Myocyte (in vitro differentiated cells): ENCODE results near the gene WFS1. TPM values are rescaled to one million over a fixed set of nuclear protein-coding genes. Genes with fewer than 3 reads are reported as not detected.
A peak's percentile ranks its signal among the peaks of the same experiment; 100 is the strongest.

Experiments used
- DNase-seq: peaks from one replicate; pipeline ENCODE4 v3.0.0-alpha.2; 2012; ENCODE audit warnings: low read depth
- total RNA-seq: library from RNA; depleted of rRNA; stranded (reverse); fragments of >200 nt; gene quantifications from 2 replicates; pipeline ENCODE4 v1.2.3, GENCODE V29; 2014

WFS1 gene
- total RNA-seq, 1 donor from 2014 or later, result 21.7 TPM

DNA sequence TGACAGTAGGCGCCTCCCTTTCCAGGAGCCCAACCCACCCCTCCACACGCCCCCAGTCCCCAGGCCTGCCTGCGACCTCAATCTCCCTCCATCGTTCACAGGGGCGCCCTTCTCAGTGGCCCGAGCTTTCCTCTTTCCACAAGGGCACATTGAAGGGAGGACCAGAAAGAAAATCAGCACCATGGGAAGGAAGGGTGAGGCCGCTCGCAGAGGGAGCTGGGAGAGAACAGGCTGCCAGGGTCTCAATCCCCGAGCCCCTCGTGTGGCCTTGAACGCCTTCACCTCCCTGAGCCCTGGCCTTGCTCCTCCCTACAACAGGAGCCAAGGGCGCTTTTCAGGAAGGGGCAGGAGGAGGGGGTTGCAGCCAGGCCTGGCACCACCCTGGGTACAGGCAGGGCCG, 66.5 kb downstream of the WFS1 start:
- no peak for DNase-seq

DNA sequence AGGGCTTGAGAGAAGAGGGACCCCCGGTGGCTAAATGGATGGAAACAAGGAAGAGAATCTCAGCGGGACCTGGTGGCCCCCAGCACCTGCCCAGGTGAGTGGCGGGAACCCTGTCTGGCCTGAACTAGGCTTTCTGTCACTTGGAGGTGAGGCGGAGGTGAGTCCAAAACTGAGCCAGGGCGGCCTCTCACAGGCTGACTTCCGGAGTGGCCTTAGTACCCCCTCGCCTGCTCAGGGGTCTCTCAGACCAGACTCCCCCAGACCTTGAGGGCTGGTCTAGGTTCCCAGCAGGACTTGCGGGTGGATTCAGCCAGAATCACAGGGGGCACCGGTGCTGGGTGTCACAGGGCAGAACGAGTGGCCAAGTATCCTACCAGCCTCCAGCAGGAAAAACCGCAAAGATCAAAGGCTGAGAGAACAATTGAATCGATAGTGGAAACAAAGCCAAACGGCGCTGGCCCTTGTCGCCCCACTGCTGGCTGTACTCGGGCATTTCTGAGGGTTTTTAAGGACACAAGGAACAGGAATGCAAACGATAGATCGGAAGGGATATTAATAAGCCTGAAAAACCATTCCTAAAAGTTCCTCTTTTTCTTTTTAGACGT, 67.8 kb downstream of the WFS1 start:
- no peak for DNase-seq

DNA sequence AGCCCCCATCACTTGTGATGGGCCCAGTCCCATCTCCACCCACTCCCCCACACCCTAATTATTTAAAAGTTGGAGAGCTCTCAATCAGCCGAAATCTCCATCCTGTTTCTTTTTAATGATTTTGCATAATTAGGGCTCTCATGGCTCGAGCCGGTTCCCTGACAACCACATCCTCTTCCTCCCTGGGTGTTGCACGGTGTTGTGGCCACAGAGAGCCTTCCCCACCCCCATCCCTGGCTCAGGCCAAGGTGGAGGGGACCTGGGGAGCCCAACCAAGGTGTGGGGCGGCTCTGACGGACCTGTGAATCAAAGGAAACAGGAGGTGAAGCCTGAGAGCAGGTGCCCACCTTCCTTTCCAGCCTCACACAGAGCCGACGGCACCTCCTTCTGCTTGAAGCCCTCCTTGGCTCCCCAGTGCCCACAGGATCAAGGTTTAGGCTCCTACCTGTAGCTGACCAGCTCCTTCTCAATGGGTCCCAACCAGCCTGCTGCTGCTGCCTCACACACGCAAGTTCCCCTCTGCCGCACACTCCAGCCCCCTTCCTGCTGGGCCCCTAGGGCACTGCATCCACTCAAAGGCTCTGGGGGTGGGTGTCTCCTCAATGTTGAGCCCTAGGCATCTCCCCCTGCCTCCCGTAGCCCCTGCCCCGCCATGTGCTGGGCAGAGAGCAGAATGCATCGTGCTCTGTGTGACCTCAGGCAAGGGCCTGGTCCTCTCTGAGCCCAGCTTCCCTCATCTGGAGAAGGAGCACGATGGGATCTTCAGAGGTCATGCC, 68.7 kb downstream of the WFS1 start:
- no peak for DNase-seq

DNA sequence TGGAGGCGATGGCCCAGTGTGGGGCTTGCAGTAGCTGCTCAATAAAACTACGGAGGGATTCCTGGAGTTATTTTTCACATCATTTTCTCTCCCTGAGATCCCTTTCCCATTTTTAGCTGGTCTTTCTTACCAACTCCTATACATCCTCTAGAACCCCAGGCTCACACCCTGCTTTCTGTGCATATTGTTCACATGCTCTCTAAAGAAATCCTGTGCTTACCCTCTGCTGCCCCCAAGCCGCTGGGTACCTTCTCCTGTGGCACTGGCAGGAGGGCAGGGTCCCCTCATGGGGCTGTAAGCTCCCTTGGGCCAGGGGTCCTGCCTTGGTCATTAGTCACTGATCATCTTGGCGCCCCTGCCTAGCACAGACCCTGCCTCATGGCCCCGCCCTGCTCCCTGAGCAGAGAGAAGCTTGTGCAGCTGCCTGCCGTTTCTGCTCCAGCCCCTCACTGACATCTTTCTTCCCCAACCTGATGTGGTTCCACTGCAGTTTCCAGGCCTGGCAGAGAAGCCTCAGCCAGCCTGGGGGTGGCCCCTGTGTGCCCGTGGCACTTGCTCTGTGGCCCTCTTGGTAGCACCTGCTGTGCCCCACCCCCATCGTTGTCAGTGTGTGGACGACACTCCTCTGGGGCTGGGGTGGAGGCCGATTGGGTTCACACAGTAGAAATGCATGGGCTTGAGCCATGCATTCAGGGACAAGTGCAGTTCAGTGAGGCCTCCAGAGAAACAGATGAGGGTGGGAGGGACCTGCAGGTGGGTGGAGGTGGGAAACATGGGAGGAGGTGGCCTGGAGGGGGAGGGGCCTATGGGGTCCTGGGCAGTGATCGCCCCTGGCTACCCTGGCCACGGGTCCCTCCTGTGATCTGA, 69.5 kb downstream of the WFS1 start:
- DNase-seq, result no peak

DNA sequence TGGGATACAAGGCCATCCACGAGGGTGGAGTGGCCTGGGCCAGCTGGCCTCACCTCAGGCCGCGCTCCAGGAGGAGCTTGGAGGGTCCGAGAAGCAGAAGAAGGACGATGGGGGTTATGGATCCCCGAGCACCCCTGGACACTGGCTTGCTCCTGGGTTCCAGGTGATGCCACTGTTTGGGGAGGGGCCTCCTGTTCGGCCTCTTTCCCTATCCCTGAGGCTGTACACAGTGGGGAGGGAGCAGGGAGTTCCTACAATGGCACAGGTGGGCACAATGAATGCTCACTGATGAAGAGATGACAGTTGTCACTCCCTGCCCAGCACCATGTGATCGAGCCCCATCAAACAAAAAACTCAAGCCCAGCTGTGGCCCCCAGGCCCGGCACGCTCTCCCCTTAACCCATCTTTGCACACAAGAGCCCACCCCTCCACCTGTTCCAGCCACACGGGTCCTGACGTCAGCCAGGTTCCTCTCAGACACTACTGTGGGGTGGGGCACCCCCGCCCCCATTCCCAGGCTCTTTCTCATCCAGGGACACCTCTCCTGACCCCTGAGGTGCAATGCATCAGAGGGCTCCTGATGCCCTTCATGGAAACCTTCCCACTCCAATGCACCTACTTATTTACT, 70.3 kb downstream of the WFS1 start:
- no peak for DNase-seq

DNA sequence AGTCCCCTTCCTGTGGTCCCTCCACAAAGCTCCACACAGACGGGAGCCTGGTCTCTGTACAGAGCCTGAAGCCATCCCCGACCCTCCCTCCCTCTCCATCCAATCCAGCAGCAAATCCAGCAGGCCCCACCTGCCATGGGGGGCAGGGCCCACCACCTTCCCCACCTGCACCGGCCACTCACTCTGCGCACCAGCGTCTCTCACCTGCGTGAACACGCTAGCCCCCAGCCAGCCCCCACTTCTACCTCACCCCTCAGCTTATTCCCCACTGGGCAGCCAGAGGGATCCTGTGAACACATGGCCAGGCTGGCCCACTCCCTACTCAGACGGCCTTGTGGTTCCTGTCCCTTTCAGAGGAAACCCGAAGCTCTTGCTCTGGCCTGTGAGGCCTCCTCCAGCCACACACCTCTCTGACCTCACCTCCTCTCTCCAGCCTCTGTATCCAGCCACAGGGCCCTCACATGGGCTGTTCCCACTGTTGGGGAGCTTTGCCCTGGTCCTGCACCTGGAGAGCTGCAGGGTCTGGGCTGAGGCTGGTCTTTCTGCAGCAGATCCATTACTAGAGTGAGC, 70.9 kb downstream of the WFS1 start:
- DNase-seq, result no peak

DNA sequence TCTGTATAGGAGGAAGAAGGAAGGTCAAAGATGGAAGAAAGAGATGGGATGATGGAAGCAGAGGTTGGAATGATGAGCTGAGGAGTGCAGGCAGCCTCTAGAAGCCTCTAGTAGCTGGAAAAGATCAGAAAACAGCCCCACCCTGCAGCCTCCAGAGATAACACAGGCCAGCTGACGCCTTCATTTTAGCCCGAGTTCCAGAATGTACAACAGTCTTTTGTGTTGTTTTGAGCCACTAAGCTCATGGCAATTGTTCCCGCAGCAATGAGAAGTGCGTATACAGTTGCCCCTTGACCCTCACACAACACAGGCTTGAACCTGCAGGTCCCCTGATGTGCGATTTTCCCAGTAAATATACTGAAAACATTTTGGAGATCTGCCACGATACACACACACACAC, 72.0 kb downstream of the WFS1 start:
- no peak for DNase-seq

DNA sequence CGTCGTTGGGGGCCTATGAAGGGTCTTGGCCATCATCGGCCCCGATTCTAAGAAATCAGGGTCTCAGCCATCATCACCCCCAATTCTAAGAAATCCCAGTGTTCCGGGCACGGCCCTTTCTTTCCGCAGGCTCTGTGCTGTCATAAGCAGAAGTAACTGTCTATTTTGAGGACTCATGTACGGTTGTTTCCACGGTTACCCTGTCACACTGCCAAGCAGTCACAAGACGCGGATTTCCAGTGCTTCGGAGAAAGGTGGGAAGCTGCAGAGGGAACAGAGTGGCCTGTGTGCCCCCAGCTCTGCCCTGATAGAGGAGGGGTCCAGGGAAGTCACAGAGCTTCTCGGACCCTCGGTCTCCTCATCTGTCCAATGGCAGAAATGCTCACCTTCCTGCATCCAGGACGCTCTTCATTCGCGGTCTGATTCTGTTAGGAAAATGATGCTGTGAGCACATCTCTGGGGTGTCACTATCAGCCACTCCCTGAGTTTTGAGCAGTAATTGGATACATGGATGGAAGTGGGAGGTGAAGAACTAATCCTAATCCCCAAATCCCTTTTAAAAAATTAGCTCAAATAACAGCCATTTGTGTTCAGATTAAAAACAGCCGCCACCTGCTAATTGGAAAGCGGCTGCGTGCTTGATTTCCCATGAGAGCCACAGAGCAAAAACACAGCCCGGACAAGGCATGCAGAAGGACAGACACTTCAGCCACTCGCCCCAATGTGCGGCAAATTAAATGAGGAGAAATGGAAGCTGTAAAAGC, 73.1 kb downstream of the WFS1 start:
- no peak for DNase-seq

DNA sequence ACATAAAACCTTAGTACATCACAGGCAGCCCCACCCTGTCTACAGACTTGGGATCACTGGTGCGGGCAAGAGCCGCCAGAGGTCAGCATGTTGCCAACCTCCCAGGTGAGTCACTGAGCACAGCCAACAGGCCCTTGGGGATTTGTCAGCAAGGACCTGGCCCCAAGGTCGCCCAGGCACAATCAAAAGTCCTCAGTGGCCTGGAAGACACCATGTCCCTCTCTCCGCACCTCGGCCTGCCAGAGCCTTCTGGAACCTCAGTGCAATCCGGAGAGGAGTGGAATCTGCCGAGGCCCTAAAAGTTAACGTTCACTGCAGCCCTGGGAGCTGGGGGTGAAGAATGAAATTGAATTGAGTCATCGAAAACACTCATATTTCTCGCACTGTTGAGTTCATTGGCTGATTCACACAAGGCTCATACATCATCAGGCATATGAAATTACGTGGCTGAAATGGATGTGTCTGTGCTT, 74.3 kb downstream of the WFS1 start:
- peak; percentile 34 for DNase-seq

DNA sequence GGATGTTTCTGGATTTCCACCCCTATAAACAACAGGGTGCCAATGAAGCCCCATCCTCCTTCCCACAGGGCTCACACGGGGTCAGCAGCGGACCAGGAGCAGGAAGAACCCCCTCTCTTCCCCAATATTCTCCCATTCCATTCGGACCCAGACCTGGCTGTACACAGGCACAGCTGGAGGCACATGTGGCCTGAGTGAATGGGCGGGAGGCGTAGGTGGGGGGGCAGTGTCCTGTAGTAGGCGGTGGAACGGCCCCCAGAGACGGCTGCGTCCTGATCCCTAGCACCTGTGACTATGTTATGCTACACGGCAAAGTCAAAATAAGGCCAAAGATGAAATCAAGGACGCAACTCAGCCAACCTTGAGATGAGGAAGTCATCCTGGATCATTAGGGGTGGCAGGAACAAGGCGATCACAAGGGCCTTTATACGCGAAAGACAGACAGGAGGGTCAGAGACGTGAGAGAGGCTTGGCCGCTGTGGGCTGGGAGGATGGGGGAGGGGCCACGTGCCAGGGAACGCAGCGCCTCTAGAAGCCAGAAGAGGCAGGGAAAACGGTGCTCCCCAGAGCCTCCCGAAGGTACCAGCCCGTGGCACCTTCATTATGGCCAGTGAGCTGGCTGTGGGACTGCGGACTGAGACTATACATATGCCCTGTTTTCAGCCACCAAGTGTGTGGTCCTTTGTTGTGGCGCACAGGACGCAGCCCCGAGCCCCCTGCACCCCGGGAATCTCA, 75.6 kb downstream of the WFS1 start:
- no peak for DNase-seq

DNA sequence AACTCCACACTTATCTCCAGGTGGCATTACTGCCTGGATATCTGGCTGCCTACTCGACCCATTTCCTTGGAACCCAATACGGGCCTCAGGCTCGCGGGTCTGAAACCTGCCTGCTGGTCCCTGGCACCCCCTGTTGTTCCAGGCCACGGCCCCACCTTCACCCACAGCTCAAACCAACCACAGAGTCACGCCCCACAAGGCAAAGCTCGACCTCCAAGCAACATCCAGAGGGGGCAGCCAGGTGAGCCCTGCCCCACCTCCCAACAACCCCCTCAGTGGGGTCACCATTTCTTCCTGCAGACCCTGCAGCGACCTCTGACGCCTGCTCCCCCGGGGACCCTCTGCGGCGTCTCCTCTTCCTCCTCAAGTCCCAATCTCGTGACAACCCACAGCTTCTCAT, 76.2 kb downstream of the WFS1 start:
- no peak for DNase-seq

DNA sequence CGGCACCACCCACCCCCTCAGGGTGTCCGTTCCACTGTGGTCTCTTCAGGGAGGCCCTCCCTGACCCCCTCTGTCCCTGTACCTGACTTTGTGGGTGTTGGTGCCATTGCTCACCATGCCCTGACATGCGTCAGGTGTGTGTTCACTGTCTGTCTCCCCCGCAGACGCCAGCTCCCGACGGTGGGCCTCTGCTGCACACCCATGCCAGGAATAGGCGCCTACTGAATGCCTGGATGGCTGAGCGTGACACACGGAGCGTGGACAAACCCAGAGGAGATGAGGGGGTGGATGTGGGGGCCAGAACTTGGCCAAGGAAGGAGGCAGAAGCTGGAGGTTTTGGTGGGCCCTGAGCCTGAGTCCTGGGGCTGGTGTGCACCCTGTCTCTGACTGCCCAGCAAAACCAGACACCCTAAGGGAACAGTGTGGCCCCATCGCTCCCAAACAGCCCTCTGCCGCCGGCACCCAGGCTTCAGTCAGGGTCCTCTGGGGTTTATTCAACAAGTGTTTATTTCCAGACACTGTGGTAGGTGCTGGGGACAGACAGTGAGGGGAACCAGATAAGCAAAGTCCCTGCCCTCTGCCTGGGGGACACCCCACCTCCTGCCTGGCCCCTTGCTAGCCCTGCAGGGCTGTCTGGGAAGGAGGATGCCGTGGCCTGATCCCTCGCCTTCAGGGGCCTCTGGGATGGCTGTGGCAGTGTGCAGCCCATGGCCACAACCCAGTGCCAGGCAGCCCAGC, 76.9 kb downstream of the WFS1 start:
- no peak for DNase-seq

DNA sequence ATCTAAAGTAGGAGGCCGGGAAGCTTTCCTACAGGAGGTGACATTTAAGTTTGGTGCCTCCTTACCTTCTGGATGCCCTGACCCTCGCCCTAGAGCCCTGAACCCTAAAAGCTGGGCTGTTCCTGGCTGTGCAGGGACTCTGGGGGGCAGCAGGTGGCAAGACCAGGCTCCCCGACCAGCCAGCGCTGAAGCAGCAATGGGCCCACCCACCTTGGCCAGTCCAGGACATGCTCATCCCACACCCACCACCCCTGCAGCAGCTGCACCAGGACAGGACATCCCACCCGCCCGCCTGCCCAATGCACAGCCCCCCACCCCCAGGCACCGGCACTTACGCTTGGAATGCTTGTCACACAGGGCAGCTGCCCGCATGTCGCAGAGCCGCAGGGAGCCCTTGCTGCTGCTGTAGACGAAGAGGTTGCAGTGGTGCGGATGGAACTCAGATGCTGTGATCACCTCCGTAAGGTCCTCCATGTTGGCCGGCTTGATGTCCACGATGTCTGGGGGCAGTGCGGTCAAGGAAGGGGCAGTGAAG, 77.9 kb downstream of the WFS1 start:
- DNase-seq, result no peak

DNA sequence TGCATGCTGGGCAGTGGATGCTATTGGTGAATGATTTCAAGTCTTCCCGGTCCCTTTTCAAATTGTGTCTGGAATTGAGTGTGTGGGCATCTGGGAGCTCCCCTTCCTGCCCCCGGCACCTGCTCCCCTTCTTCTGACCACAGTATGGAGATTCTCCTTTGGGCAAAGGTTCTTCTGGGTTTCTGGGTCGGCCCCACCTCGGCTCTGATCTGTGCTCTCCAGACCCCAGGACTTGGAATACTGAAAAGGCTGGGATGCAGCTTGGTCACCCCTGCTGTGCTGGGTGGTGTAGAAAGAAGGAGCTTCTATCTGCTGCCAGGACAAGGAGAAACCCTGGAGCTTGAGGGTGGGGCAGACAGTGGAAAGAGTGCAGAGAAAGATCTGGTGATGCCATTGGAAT, 78.8 kb downstream of the WFS1 start:
- DNase-seq, result no peak

DNA sequence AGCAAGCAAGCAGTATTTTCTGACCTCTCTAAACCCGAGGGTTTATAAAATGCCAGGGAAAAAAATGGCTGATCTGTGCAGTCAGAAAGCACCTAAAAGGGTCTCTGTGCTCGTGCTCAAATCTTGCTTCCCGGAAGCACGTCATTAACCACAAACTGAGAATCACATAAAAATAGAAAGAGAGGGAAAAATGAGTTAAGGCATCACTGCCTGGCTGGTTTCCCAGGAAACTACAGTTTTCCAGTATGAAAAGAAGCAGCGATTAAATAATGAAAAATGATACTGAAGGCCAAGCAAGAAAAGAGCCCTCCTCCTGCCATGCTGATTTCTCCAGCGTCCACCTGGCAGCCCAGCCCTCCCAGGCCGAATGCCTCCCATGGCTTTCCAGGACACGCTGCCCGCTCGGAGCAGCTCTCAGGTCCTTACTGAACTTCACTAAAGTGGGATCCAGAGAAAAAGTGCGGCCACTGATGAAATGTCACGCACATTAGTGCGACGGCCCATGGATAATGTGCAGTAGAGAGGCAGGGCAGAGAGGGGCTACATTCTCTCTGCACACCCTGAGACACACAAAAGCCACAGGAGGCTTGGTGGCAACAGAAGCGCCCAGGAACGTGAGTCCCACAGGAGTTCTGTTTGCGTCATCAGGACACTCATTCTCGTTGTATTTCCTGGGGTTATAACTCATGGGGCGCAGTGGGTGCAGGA, 80.4 kb downstream of the WFS1 start:
- DNase-seq, result peak; percentile 29

DNA sequence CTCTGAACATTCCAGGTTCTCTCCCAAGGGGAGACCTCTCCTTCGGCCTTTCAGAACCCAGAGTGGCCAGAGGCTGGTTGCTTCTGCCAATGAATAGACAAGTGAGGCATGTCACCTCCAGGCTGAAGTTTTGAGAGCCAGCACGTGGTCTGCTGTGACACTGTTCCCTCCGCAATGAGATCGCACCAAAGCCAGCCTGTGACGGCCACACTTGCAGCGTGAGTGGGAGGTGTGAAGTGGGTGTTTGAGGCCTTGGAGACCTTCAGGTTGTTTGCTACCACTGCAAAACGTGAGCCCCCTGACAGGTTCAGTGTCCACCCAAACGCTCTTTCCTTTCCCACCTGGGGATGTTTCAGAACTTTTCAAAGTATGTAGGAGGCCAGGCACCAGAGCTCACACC, 81.0 kb downstream of the WFS1 start:
- DNase-seq, result no peak

DNA sequence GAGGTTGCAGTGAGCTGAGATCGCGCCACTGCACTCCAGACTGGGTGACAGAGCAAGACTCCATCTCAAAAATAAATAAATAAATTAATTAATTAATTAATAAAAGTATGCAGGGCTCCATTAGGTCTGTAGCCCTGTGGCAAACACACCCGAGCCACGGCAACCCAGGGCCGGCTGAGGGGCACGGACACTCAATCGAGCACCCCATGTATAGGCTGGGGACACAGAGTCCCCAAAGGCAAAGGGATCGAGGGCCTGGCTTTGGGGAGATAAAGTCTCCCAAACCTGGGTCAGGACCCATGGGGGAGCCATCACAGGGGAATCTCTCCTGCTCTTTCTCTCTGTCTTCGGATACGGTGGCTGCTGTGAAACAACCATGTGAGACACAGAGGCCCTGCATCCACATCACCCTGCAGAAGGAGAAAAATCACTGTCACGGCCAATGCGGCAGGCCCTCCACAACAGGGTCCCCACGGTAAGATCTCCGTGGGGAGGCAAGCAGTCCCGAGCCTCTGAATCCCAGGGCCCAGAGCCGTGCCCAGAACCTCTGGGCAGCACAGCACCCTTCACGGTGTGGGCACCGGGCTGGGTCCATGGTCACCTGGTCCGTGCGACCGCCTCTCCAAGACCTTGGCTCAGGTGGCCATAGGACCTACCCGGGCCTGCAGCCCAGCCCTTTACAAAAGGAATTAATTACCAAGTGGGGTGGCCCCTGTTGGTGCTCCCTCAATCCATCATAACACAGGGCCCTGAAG, 81.8 kb downstream of the WFS1 start:
- DNase-seq, result no peak
